Adrenal gland (tissue), 5 donors: ENCODE measurements around the gene DDX18.

Experiments
- POLR2A ChIP-seq, 2 donors: fragments of 450-650 bp; IDR thresholded peaks; one replicate each; pipeline ENCODE4 v1.6.1; 2017; ENCODE audit warnings: antibody characterized with exemption in 2 of 2, mild to moderate bottlenecking in 2 of 2, moderate library complexity in 1 of 2
- TF ChIP-seq, protein P1 (sequence below), 6 experiments: fragments of 450-650 bp in 4 of 6; fragments of 200-600 bp in 2 of 6; sonication (generic) in 1 of 6; IDR thresholded peaks; 1 replicate in 5 of 6; 2 replicates in 1 of 6; pipeline versions ENCODE4 v1.5.1 to v1.8.0; 2016 to 2021; ENCODE audit warnings: antibody characterized with exemption in 6 of 6, mild to moderate bottlenecking in 2 of 6, moderate library complexity in 1 of 6
- donor health status: DM: no; HTN: no; CAD: no.

DNA sequence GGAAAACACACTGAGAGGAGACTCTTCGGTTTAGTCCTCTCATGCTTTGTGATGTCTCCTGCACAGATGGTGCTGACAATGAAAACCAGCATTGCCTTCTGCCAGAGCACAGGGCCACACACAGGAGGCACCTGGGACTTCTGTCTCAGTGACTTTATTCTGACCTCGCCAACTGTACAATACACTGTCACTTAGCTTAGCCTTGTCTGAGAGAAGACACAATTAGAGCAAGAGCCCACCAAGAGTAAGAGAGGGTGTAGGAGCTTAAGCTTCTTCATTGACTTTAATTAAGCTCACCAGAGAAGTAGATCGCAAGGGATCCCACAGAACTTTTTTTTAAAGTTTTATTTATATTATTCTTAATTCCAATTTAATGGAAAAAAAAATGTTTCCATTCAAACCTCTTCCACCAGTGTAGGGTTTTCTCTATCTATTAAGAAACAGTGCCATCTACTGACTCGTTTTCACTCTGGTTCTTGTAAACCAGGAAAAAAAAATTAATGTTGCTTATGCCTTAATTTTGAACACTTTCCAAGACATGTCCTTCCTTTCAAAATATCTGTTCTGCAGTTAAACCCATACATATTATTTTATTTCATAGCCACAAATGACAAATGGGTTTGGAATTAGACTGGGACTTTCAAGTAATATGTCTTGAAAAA is 42.4 kb upstream of the DDX18 start:
- TF ChIP-seq POLR2A (IDR thresholded peaks at IDR 0.05) = no peak
- TF ChIP-seq, protein P1, sequence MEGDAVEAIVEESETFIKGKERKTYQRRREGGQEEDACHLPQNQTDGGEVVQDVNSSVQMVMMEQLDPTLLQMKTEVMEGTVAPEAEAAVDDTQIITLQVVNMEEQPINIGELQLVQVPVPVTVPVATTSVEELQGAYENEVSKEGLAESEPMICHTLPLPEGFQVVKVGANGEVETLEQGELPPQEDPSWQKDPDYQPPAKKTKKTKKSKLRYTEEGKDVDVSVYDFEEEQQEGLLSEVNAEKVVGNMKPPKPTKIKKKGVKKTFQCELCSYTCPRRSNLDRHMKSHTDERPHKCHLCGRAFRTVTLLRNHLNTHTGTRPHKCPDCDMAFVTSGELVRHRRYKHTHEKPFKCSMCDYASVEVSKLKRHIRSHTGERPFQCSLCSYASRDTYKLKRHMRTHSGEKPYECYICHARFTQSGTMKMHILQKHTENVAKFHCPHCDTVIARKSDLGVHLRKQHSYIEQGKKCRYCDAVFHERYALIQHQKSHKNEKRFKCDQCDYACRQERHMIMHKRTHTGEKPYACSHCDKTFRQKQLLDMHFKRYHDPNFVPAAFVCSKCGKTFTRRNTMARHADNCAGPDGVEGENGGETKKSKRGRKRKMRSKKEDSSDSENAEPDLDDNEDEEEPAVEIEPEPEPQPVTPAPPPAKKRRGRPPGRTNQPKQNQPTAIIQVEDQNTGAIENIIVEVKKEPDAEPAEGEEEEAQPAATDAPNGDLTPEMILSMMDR (IDR thresholded peaks at IDR 0.05) = peak in 4 of 6 experiments; percentile 11 to 51 (median 35)
